ENCODE measurements around the gene CPM. TPM values are rescaled to one million over a fixed set of nuclear protein-coding genes. Genes with fewer than 3 reads are reported as not detected.

Gene CPM
- total and polyA plus RNA-seq, 2 of the 4 experiments (the other 2 are of a cell fraction) = 2.0 to 8.8 TPM

- Histone ChIP-seq H3K4me2 (ENCODE audit: low read depth, low read length) (no peak overlapping the region), H4K91ac (ENCODE audit: insufficient read depth, low read depth, low read length) (no peak overlapping the region), H3K27me3 (ENCODE audit: control insufficient read depth, insufficient read depth, low read length) (no peaks in the 10 kb centered on the region), H4K20me1 (ENCODE audit: insufficient read depth, low read length) (peaks cover 36% of the 10 kb centered on the region; the same call in 1 of the 2 replicates), H3K9ac (ENCODE audit: low read depth, low read length) (no peak overlapping the region), H2BK15ac (ENCODE audit: low read depth, low read length) (no peak overlapping the region), H2AK5ac (ENCODE audit: low read depth, low read length) (no peak overlapping the region), H3K23ac (ENCODE audit: low read depth, low read length) (no peak overlapping the region), H3K4ac (ENCODE audit: low read depth, low read length) (no peak overlapping the region), H3K9me3 (ENCODE audit: control insufficient read depth, insufficient read depth, low read length) (no peaks in the 10 kb centered on the region), H3K18ac (ENCODE audit: low read depth, low read length) (no peak overlapping the region), H3K4me3 (ENCODE audit: insufficient read depth, low read depth, low read length) (no peak overlapping the region), H3K4me1 (ENCODE audit: control insufficient read depth, insufficient read depth, low read length) (no peaks in the 10 kb centered on the region), H3K56ac (ENCODE audit: extremely low read depth, insufficient read depth, low read length) (no peak overlapping the region), H2BK5ac (ENCODE audit: low read depth, low read length, poor library complexity, severe bottlenecking) (no peak overlapping the region), H3K27ac (ENCODE audit: insufficient read depth, low read length) (no peak overlapping the region), H3K9me1 (ENCODE audit: insufficient read depth, low read length) (0 out of 2 replicates have a peak, but pooled peaks cover 3% of the 10 kb centered on the region), H3K79me1 (ENCODE audit: low read depth in 1 of 2, low read length in 2 of 2) (peaks cover 15 to 43% of the 10 kb centered on the region in 2 experiments; a peak in 3 of 4 replicates), H2BK120ac (ENCODE audit: low read depth, low read length) (no peak overlapping the region), H2AK9ac (replicated peaks; ENCODE audit: low read depth, low read length, poor library complexity) (no peak overlapping the region), H4K5ac (ENCODE audit: low read depth, low read length) (no peak overlapping the region), H4K8ac (ENCODE audit: low read depth in 2 of 2, low read length in 2 of 2) (no peak overlapping the region), H2AFZ (replicated peaks; ENCODE audit: low read length, poor library complexity) (no peak overlapping the region), H3K14ac (replicated peaks; ENCODE audit: low read depth, low read length) (no peak overlapping the region), H2BK20ac (ENCODE audit: low read depth, low read length) (no peak overlapping the region), H3K36me3 (ENCODE audit: control insufficient read depth, insufficient read depth, low read length) (peaks cover 53% of the 10 kb centered on the region)
- ChIA-PET CTCF (interaction anchor here (1.7 kb wide), 1 partner anchor 12 kb away, joined by 3 read pairs; no protein-coding TSS in a partner anchor), POLR2A (ENCODE audit: unreplicated experiment) (no interaction called here)
- intact Hi-C loops (cut with micrococcal nuclease) = no loop called here
- BruUV-seq (replicated peaks) = no TSS peak
- ATAC-seq (ENCODE audit: low read depth) (no peak), DNase-seq (no peak)
- in situ Hi-C loops (cut with MboI; ENCODE audit: low sequenced_read_pairs) = loop anchor here (25.0 kb wide), 1 partner anchor 746 kb away; the partner anchor contains the start of gene CCT2
- dilution Hi-C loops (cut with HindIII; ENCODE audit: low sequenced_read_pairs, unreplicated experiment) = no loop called here
- TF ChIP-seq CEBPB (IDR thresholded peaks at IDR 0.05; ENCODE audit: low read depth, low read length) (no peak), RCOR1 (IDR thresholded peaks at IDR 0.05; ENCODE audit: insufficient replicate concordance, low read length) (no peak), MAFK (IDR thresholded peaks at IDR 0.05; ENCODE audit: low read depth, low read length) (no peak), POLR2A (IDR thresholded peaks at IDR 0.05; ENCODE audit: low read depth, low read length) (no peak), NFE2L2 (IDR thresholded peaks at IDR 0.05; ENCODE audit: low read depth, low read length) (no peak), BHLHE40 (IDR thresholded peaks at IDR 0.05; ENCODE audit: low read depth, low read length) (no peak), SMC3 (IDR thresholded peaks at IDR 0.05; ENCODE audit: low read depth, low read length) (no peak), FOS (IDR thresholded peaks at IDR 0.05; ENCODE audit: low read depth, low read length) (no peak), MXI1 (IDR thresholded peaks at IDR 0.05; ENCODE audit: borderline replicate concordance, low read depth, low read length) (no peak), USF2 (IDR thresholded peaks at IDR 0.05; ENCODE audit: low read depth, low read length) (no peak), RFX5 (IDR thresholded peaks at IDR 0.05; ENCODE audit: low read depth, low read length) (no peak), MAZ (IDR thresholded peaks at IDR 0.05; ENCODE audit: borderline replicate concordance, low read depth, low read length) (no peak), CHD1 (IDR thresholded peaks at IDR 0.05; ENCODE audit: low read depth, low read length) (no peak), RAD21 (IDR thresholded peaks at IDR 0.05; ENCODE audit: low read length) (no peak)
- TF ChIP-seq, protein P1, sequence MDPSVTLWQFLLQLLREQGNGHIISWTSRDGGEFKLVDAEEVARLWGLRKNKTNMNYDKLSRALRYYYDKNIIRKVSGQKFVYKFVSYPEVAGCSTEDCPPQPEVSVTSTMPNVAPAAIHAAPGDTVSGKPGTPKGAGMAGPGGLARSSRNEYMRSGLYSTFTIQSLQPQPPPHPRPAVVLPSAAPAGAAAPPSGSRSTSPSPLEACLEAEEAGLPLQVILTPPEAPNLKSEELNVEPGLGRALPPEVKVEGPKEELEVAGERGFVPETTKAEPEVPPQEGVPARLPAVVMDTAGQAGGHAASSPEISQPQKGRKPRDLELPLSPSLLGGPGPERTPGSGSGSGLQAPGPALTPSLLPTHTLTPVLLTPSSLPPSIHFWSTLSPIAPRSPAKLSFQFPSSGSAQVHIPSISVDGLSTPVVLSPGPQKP (IDR thresholded peaks at IDR 0.05; ENCODE audit: borderline replicate concordance, low read depth, low read length) = no peak
- no CpG with 5 or more reads among the region's 2 CpGs for WGBS, 2 experiments (ENCODE audit: extremely low coverage in 2 of 2, insufficient read length in 1 of 2)
Measured at GRCh38 chr12:68841717-68842116, 91.3 kb downstream of the CPM start.
